ENCODE measurements around the gene MAD1L1.

Gene MAD1L1

DNA sequence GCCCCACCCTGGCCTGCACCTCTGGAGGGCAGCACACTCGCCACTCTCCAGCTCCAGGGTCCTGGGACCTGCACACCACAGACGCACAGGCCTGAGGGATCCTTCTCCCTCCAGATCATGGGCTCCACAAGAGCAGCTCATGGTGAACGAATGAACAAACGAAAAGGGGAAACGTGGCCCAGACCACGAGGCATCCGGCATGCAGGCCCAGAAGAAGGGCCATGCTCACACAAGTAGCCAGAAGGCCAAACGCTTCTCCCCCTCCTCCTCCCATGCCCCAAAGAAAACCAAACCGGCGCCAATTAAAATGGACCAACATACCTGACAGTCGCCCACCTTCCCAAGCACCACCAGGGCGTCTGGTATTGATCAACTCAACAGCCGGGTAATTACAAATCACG lies 30.4 kb downstream of the MAD1L1 start:
- no peaks in the 10 kb centered on the region for H3K27me3 ChIP-seq (ENCODE audit: control insufficient read depth in 2 of 2, insufficient read depth in 2 of 2, low read length in 2 of 2)
- H3K9ac ChIP-seq (ENCODE audit: low read depth in 1 of 2, low read length in 2 of 2), result no peak overlapping the region
- H3K4me3 ChIP-seq (ENCODE audit: low read length in 2 of 2), result no peak overlapping the region
- H3K27ac ChIP-seq (ENCODE audit: low read depth in 2 of 2, low read length in 2 of 2), result no peak overlapping the region
- no peaks in the 10 kb centered on the region for H3K4me1 ChIP-seq (ENCODE audit: control insufficient read depth in 2 of 2, insufficient read depth in 2 of 2, low read length in 2 of 2)
- H3K36me3 ChIP-seq (ENCODE audit: control insufficient read depth in 2 of 2, insufficient read depth in 2 of 2, low read length in 2 of 2), result peaks cover 6 to 12% of the 10 kb centered on the region in 2 donors
- no peaks in the 10 kb centered on the region for H3K9me3 ChIP-seq (ENCODE audit: control insufficient read depth in 2 of 2, low read length in 2 of 2)

DNA sequence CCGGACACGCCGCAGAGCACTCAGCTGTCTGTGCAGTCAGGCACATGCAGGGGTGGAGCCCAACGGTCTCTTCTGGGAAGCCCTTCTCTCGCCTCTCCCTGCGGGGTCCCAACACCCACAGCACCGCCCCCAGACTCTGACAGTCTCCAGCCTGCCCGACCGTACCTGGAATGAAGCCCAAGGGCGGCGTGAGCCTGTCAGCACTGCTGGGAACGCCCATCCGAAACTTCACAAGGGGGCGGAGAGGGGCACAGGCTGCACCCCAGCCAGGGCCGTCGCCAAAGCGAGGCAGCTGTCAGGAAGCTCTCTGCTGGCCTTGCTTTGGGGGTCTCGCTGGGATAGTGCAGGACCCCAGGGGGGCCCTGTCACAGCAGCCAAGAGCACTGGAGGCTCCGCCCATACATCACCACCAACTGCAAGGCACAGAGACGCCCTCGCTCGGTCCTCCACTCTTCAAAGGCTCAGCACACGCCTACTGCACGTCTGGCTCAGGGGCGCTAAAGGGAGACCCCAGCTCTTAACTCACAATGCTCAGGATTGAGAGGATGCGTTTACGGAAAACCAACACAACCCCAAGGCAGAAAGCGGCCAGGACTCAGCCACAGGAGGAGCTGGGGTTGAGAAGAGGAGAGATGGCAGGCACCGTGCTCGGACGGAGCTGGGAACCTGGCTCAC lies 30.9 kb downstream of the MAD1L1 start:
- no peaks in the 10 kb centered on the region for H3K4me1 ChIP-seq (ENCODE audit: control insufficient read depth in 2 of 2, insufficient read depth in 2 of 2, low read length in 2 of 2)
- no peak overlapping the region for H3K27ac ChIP-seq (ENCODE audit: low read depth in 2 of 2, low read length in 2 of 2)
- H3K9me3 ChIP-seq (ENCODE audit: control insufficient read depth in 2 of 2, low read length in 2 of 2), result no peaks in the 10 kb centered on the region
- H3K36me3 ChIP-seq (ENCODE audit: control insufficient read depth in 2 of 2, insufficient read depth in 2 of 2, low read length in 2 of 2), result peaks cover 6 to 13% of the 10 kb centered on the region in 2 donors
- H3K27me3 ChIP-seq (ENCODE audit: control insufficient read depth in 2 of 2, insufficient read depth in 2 of 2, low read length in 2 of 2), result no peaks in the 10 kb centered on the region
- no peak overlapping the region for H3K4me3 ChIP-seq (ENCODE audit: low read length in 2 of 2)
- H3K9ac ChIP-seq (ENCODE audit: low read depth in 1 of 2, low read length in 2 of 2), result no peak overlapping the region

DNA sequence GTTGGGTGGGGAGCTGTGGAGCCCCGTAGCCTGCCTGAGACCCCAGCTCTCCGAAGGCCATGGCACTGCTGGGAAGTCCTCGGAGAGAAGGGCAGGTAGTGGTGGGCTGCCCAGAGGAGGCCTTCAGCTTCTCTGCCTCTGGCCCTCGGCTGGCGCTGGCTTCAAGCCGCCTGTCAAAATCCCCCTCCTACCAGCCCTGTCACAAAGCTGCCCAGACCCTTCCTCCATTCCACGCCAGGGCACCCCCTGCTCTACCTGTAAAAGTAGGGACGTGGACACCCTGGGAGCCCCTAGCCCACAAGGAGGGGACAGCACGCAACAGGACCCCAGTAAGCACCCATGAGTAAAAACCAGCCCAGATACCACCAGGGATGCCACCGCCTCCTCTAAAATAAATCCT lies 31.6 kb downstream of the MAD1L1 start:
- no peaks in the 10 kb centered on the region for H3K9me3 ChIP-seq (ENCODE audit: control insufficient read depth in 2 of 2, low read length in 2 of 2)
- H3K4me3 ChIP-seq (ENCODE audit: low read length in 2 of 2), result no peak overlapping the region
- H3K4me1 ChIP-seq (ENCODE audit: control insufficient read depth in 2 of 2, insufficient read depth in 2 of 2, low read length in 2 of 2), result no peaks in the 10 kb centered on the region
- H3K36me3 ChIP-seq (ENCODE audit: control insufficient read depth in 2 of 2, insufficient read depth in 2 of 2, low read length in 2 of 2), result peaks cover 6 to 18% of the 10 kb centered on the region in 2 donors
- no peaks in the 10 kb centered on the region for H3K27me3 ChIP-seq (ENCODE audit: control insufficient read depth in 2 of 2, insufficient read depth in 2 of 2, low read length in 2 of 2)
- H3K9ac ChIP-seq (ENCODE audit: low read depth in 1 of 2, low read length in 2 of 2), result no peak overlapping the region
- H3K27ac ChIP-seq (ENCODE audit: low read depth in 2 of 2, low read length in 2 of 2), result no peak overlapping the region

DNA sequence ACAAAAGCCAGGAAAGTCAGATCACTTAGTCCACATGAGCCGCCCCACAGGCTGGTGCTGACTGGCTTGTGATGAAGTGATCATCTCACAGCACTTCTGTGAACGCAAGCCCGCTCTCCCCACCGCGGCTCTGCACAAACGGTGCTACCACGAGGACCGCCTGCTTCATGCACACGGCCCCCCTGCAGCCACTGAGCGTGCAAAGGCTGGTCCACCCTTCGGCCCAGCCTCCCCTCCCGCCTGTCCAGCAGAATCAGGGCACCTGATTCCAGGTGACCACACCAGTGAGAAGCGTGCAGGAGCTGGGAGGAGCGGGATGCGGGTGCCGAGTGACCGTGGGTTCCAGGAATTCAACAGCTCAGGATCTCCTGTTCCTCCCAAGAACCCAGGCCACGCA lies 32.2 kb downstream of the MAD1L1 start:
- H3K27me3 ChIP-seq (ENCODE audit: control insufficient read depth in 2 of 2, insufficient read depth in 2 of 2, low read length in 2 of 2), result no peaks in the 10 kb centered on the region
- H3K4me3 ChIP-seq (ENCODE audit: low read length in 2 of 2), result no peak overlapping the region
- no peaks in the 10 kb centered on the region for H3K4me1 ChIP-seq (ENCODE audit: control insufficient read depth in 2 of 2, insufficient read depth in 2 of 2, low read length in 2 of 2)
- H3K9me3 ChIP-seq (ENCODE audit: control insufficient read depth in 2 of 2, low read length in 2 of 2), result peaks cover 0 to 3% of the 10 kb centered on the region in 2 donors
- peaks cover 9 to 22% of the 10 kb centered on the region in 2 donors for H3K36me3 ChIP-seq (ENCODE audit: control insufficient read depth in 2 of 2, insufficient read depth in 2 of 2, low read length in 2 of 2)
- H3K27ac ChIP-seq (ENCODE audit: low read depth in 2 of 2, low read length in 2 of 2), result no peak overlapping the region
- no peak overlapping the region for H3K9ac ChIP-seq (ENCODE audit: low read depth in 1 of 2, low read length in 2 of 2)

DNA sequence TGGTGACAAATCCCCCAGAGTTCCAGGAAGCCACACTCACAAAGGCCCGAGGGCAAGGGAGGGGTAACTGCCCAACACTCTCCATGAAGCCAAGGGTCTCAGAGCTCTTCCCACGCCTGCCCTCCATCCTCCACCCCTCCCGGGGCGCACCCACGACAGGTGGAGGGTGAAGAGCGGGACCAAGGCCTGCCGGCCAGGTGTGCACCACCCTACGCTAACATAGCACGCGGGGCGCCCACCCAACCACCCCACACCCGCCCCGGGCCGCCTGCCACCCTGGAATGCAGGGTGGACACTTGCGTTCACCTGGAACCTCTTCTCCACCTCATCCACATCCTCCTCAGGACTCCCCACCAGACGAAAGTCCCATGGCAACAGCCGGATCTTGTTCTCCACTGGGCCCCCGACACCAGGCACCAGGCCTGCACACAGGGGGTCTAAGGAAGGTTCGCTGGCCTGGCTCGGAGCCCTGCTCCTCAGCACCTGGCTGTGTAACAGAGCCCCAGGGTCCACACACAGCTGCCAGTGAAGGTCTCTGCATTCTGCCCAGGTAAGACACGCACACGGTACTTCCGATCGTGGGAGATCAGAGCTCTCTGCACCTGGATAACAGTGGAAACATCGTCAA lies 32.7 kb downstream of the MAD1L1 start:
- H3K36me3 ChIP-seq (ENCODE audit: control insufficient read depth in 2 of 2, insufficient read depth in 2 of 2, low read length in 2 of 2), result peaks cover 10 to 24% of the 10 kb centered on the region in 2 donors

DNA sequence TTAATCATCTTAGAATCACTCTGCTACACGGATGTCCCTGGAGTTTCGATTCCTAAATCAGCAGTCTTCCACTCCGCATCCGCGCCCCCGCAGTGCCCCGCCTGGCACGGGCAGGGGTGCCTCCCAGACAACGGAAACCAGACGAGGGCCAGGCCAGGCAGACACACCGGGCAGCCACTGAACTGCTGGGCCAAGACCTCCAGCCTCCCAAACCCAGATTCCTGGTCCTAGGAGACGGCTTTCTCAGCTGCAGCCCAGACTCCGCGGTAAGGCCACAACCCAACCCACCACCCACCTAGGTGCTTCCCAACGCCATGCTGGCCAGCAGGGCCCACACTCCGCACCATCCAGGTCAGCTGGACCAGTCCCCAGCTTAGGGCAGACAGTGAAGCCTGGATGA lies 33.2 kb downstream of the MAD1L1 start:
- H3K36me3 ChIP-seq (ENCODE audit: control insufficient read depth in 2 of 2, insufficient read depth in 2 of 2, low read length in 2 of 2), result peaks cover 10 to 24% of the 10 kb centered on the region in 2 donors

More for the DNA sequence above, 32.7 kb downstream of the MAD1L1 start:
- H3K4me1 ChIP-seq (ENCODE audit: control insufficient read depth in 2 of 2, insufficient read depth in 2 of 2, low read length in 2 of 2), result no peaks in the 10 kb centered on the region
- H3K4me3 ChIP-seq (ENCODE audit: low read length in 2 of 2), result no peak overlapping the region
- peaks cover 0 to 3% of the 10 kb centered on the region in 2 donors for H3K9me3 ChIP-seq (ENCODE audit: control insufficient read depth in 2 of 2, low read length in 2 of 2)
- H3K27ac ChIP-seq (ENCODE audit: low read depth in 2 of 2, low read length in 2 of 2), result no peak overlapping the region
- H3K9ac ChIP-seq (ENCODE audit: low read depth in 1 of 2, low read length in 2 of 2), result no peak overlapping the region
- H3K27me3 ChIP-seq (ENCODE audit: control insufficient read depth in 2 of 2, insufficient read depth in 2 of 2, low read length in 2 of 2), result no peaks in the 10 kb centered on the region

DNA sequence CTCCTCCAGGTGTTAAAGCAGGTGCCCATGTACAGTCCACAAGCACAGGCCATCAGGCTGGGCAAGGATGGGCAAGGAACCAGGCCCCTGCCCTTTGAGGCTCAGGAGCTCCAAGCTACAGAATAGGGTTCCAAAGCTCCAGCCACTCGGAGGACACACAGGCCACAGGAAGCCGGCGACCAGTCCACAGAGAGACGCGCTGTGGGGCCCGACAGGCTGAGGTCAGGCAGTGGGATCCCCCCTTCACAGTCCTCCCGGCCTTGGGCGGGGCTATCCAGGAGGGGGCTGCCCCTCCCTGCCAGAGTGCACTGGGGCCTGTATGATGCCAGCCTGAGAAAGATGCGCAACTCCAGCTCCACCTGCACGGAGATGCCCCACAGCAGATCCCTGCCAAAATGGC lies 34.0 kb downstream of the MAD1L1 start:
- H3K27ac ChIP-seq (ENCODE audit: low read depth in 2 of 2, low read length in 2 of 2), result no peak overlapping the region
- H3K4me3 ChIP-seq (ENCODE audit: low read length in 2 of 2), result no peak overlapping the region
- H3K27me3 ChIP-seq (ENCODE audit: control insufficient read depth in 2 of 2, insufficient read depth in 2 of 2, low read length in 2 of 2), result no peaks in the 10 kb centered on the region
- H3K9me3 ChIP-seq (ENCODE audit: control insufficient read depth in 2 of 2, low read length in 2 of 2), result peaks cover 0 to 3% of the 10 kb centered on the region in 2 donors
- peaks cover 8 to 24% of the 10 kb centered on the region in 2 donors for H3K36me3 ChIP-seq (ENCODE audit: control insufficient read depth in 2 of 2, insufficient read depth in 2 of 2, low read length in 2 of 2)
- no peaks in the 10 kb centered on the region for H3K4me1 ChIP-seq (ENCODE audit: control insufficient read depth in 2 of 2, insufficient read depth in 2 of 2, low read length in 2 of 2)
- no peak overlapping the region for H3K9ac ChIP-seq (ENCODE audit: low read depth in 1 of 2, low read length in 2 of 2)

More for the DNA sequence above, 33.2 kb downstream of the MAD1L1 start:
- Histone ChIP-seq H3K4me1 (ENCODE audit: control insufficient read depth in 2 of 2, insufficient read depth in 2 of 2, low read length in 2 of 2) (no peaks in the 10 kb centered on the region), H3K9ac (ENCODE audit: low read depth in 1 of 2, low read length in 2 of 2) (no peak overlapping the region), H3K9me3 (ENCODE audit: control insufficient read depth in 2 of 2, low read length in 2 of 2) (peaks cover 0 to 3% of the 10 kb centered on the region in 2 donors), H3K4me3 (ENCODE audit: low read length in 2 of 2) (no peak overlapping the region), H3K27me3 (ENCODE audit: control insufficient read depth in 2 of 2, insufficient read depth in 2 of 2, low read length in 2 of 2) (no peaks in the 10 kb centered on the region), H3K27ac (ENCODE audit: low read depth in 2 of 2, low read length in 2 of 2) (no peak overlapping the region)

DNA sequence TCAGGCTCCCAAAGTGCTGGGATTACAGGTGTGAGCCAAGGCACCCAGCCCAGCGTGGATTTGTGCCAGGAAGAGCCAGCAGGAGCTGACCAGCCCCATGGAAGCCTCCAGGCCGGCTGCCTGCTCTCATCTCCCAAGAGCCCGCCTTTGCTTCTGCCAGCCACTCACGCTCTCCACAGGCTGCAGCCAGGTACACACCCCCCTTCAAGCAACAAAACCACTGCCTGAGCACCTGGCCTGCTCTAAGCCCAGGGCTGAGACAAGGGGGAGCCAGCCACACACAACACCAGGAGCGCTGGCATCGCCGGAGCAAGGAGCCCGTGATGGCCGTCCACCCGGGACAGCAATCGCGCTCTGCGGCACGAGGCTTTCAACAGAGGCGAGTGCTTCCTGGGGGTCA lies 34.5 kb downstream of the MAD1L1 start:
- no peak overlapping the region for H3K9ac ChIP-seq (ENCODE audit: low read depth in 1 of 2, low read length in 2 of 2)
- no peaks in the 10 kb centered on the region for H3K4me1 ChIP-seq (ENCODE audit: control insufficient read depth in 2 of 2, insufficient read depth in 2 of 2, low read length in 2 of 2)
- H3K27ac ChIP-seq (ENCODE audit: low read depth in 2 of 2, low read length in 2 of 2), result no peak overlapping the region
- H3K9me3 ChIP-seq (ENCODE audit: control insufficient read depth in 2 of 2, low read length in 2 of 2), result peaks cover 0 to 3% of the 10 kb centered on the region in 2 donors
- H3K36me3 ChIP-seq (ENCODE audit: control insufficient read depth in 2 of 2, insufficient read depth in 2 of 2, low read length in 2 of 2), result peaks cover 8 to 24% of the 10 kb centered on the region in 2 donors
- no peak overlapping the region for H3K4me3 ChIP-seq (ENCODE audit: low read length in 2 of 2)
- H3K27me3 ChIP-seq (ENCODE audit: control insufficient read depth in 2 of 2, insufficient read depth in 2 of 2, low read length in 2 of 2), result no peaks in the 10 kb centered on the region

DNA sequence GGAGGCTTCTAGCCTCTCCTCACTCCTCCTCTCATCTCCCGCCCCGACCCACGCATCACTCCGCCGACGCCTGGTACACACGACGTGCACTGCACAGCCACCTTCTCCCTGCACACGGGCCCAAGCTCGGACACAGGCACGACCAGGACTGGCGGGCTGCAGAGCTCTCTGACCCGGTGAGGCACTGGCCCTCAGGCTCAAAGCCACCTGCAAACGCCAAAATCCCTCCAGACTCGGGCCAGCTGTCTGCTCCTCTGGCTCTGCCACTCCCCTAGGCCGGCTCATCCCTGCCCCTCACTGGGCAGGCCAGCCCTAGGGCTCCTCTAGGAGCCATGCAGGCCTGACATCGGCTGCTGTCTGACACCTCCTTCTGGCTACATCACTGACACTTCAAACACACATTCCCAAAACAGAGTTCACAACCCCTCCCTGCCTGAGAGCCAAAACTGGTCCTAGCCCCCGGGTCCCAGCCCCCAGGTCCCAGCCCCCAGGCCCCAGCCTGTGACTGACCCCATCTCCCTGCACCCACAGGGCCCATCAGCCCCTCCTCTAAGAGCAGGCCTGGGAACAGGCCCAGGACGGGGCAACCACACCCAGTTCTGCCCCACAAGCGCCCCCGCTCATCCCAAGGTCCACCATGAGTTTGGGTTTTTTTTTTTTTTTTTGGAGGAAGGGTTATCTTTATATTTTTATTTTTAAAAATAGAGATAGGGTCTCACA lies 35.1 kb downstream of the MAD1L1 start:
- no peaks in the 10 kb centered on the region for H3K27me3 ChIP-seq (ENCODE audit: control insufficient read depth in 2 of 2, insufficient read depth in 2 of 2, low read length in 2 of 2)
- H3K27ac ChIP-seq (ENCODE audit: low read depth in 2 of 2, low read length in 2 of 2), result no peak overlapping the region
- H3K9me3 ChIP-seq (ENCODE audit: control insufficient read depth in 2 of 2, low read length in 2 of 2), result peaks cover 0 to 3% of the 10 kb centered on the region in 2 donors
- H3K9ac ChIP-seq (ENCODE audit: low read depth in 1 of 2, low read length in 2 of 2), result no peak overlapping the region
- peaks cover 8 to 24% of the 10 kb centered on the region in 2 donors for H3K36me3 ChIP-seq (ENCODE audit: control insufficient read depth in 2 of 2, insufficient read depth in 2 of 2, low read length in 2 of 2)
- H3K4me3 ChIP-seq (ENCODE audit: low read length in 2 of 2), result no peak overlapping the region
- no peaks in the 10 kb centered on the region for H3K4me1 ChIP-seq (ENCODE audit: control insufficient read depth in 2 of 2, insufficient read depth in 2 of 2, low read length in 2 of 2)

All from mucosa of rectum (tissue), 2 donors.